Hippocampal formation (tissue), 2 donors: Measurements from ENCODE around the gene P2RX7.
"Not testable (repeated sequence)": the region's sequence is repeated elsewhere in the genome, so short reads cannot be mapped to it uniquely, and the experiment has no call there.

Experiments
- DNase-seq, 2 donors: peaks; one replicate each; lab custom pipeline; 2025; lab: John Stamatoyannopoulos, UW

The P2RX7 gene

GRCh38 chr12:121135320-121135719 is 2.6 kb downstream of the P2RX7 start:
- DNase-seq: no peak

- DNase-seq: no peak
These were observed 4.8 kb downstream of the P2RX7 start for GRCh38 chr12:121137512-121137911.

- no peak for DNase-seq
These were observed 5.6 kb downstream of the P2RX7 start for GRCh38 chr12:121138284-121138683.

GRCh38 chr12:121139286-121139685 is 6.6 kb downstream of the P2RX7 start:
- DNase-seq: peak; percentile 26 to 38

- DNase-seq: no peak
These were observed 9.7 kb downstream of the P2RX7 start for GRCh38 chr12:121142171-121142950.

- DNase-seq: no peak
These were observed 11.8 kb downstream of the P2RX7 start for GRCh38 chr12:121144416-121144914.

GRCh38 chr12:121145221-121145620 is 12.5 kb downstream of the P2RX7 start:
- no peak for DNase-seq

- DNase-seq: not testable (repeated sequence)
These were observed 16.6 kb downstream of the P2RX7 start for GRCh38 chr12:121149289-121149688.

GRCh38 chr12:121154793-121155375 is 22.2 kb downstream of the P2RX7 start:
- DNase-seq: no peak

GRCh38 chr12:121156365-121156764 is 23.7 kb downstream of the P2RX7 start:
- DNase-seq: no peak

GRCh38 chr12:121158085-121158484 is 25.4 kb downstream of the P2RX7 start:
- DNase-seq: no peak

- DNase-seq: not testable (repeated sequence)
These were observed 26.2 kb downstream of the P2RX7 start for GRCh38 chr12:121158728-121159351.

- DNase-seq: no peak
These were observed 27.0 kb downstream of the P2RX7 start for GRCh38 chr12:121159467-121160307.

- no peak for DNase-seq
These were observed 29.7 kb downstream of the P2RX7 start for GRCh38 chr12:121162384-121162783.

GRCh38 chr12:121162985-121163384 is 30.3 kb downstream of the P2RX7 start:
- no peak for DNase-seq

GRCh38 chr12:121164839-121165238 is 32.2 kb downstream of the P2RX7 start:
- DNase-seq: not testable (repeated sequence)

GRCh38 chr12:121165316-121165715 is 32.6 kb downstream of the P2RX7 start:
- no peak for DNase-seq

- no peak for DNase-seq
These were observed 33.7 kb downstream of the P2RX7 start for GRCh38 chr12:121166356-121166755.

- no peak for DNase-seq
These were observed 34.6 kb downstream of the P2RX7 start for GRCh38 chr12:121167232-121167820.

GRCh38 chr12:121167951-121168350 is 35.3 kb downstream of the P2RX7 start:
- DNase-seq: no peak

- DNase-seq: no peak
These were observed 37.5 kb downstream of the P2RX7 start for GRCh38 chr12:121170151-121170550.
